GM12801 (cell line): Measurements from ENCODE around the gene PLOD2.

Experiments
- TF ChIP-seq, protein P1 (sequence below): IDR thresholded peaks from one replicate; pipeline ENCODE4 v1.5.1; 2011; ENCODE audit warnings: control low read depth; ENCODE audit not compliant: insufficient read length; ENCODE audit errors: extremely low read depth

Gene PLOD2

DNA sequence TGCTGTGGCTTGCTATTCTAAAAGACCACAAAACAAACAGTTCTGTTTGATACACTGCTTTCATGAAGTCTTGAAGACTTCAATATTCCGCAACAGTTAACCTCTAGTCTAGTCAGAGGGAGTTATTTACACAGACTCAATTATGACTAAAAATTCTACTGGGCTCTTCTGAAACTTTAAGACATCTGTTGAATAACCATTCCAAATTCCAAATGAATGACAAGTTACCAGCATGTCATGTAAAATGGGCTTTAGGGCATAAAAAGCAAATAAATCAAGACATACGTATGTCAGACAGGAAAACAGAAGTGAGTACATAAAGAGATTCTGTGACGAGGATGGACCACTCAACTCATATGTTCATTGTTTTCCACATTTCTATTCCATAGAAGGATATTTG lies 93.9 kb downstream of the PLOD2 start:
- TF ChIP-seq, protein P1, sequence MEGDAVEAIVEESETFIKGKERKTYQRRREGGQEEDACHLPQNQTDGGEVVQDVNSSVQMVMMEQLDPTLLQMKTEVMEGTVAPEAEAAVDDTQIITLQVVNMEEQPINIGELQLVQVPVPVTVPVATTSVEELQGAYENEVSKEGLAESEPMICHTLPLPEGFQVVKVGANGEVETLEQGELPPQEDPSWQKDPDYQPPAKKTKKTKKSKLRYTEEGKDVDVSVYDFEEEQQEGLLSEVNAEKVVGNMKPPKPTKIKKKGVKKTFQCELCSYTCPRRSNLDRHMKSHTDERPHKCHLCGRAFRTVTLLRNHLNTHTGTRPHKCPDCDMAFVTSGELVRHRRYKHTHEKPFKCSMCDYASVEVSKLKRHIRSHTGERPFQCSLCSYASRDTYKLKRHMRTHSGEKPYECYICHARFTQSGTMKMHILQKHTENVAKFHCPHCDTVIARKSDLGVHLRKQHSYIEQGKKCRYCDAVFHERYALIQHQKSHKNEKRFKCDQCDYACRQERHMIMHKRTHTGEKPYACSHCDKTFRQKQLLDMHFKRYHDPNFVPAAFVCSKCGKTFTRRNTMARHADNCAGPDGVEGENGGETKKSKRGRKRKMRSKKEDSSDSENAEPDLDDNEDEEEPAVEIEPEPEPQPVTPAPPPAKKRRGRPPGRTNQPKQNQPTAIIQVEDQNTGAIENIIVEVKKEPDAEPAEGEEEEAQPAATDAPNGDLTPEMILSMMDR = no peak

GRCh38 chr3:146065573-146066006 lies 95.4 kb downstream of the PLOD2 start:
- TF ChIP-seq, protein P1 = no peak

DNA sequence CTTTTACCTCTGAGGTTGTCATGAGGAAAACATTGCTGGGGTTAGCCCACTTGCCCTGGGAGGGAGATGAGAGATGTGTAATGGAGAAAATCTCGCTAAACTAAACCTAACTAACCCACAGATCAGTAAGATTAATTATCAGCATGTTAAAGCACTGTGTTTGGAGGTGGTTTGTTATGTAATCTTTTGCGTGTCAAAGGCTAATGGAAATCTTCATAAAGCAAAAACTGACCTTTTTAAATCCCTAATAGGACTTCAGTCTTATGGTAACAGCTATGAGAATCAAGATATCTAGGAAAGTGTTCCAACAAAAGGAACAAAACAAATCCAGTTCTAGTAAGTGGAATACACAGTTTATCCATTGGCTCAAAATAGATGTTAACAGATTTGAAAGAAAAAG lies 102.7 kb downstream of the PLOD2 start:
- TF ChIP-seq, protein P1 = no peak

DNA sequence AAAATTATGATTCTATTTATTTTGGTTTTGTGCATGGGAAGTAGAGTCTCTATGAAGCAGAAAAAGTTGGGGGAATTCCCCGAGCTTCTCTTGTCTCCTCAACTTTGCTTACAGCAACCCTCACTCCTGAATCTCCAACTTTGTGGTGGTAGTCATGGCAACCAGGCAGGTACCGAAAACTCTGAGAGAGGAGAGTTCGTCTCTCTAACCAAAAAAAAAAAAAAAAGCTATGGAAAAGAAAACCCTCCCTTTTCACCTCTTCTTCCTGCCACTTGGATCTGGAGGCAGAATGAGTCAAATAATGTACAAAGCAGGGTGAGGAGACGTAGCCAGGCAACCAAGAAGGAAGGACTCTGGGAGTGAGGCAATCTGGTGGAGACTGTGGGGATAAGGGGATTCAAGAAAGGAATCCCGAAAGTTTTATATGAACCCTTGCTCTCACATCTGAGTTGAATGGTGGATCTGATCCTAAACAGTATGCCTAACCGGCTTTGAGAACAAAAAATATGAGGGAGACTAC lies 108.1 kb downstream of the PLOD2 start:
- TF ChIP-seq, protein P1 = no peak

- TF ChIP-seq, protein P1 = no peak
These were observed 108.8 kb downstream of the PLOD2 start for GRCh38 chr3:146052056-146052790.

GRCh38 chr3:146050691-146051090 lies 110.3 kb downstream of the PLOD2 start:
- TF ChIP-seq, protein P1 = no peak

DNA sequence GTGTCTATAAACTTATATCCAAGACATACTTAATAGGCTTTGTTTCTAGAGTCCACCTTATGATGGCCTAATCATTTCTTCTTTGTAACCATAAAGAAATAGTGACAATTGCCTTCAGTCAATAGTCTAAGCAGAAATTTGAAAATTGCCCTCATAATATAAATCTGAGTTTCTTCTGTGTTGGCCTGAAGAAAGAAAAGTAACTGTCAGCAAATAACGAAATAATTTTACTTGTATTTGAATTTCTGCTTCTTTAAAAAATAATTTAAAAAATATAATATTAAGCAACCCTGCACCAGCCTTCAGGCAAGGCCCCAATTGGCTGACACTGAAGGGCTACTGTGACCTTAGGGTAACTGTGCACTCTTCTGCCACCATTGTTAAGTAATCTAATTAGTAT lies 113.5 kb downstream of the PLOD2 start:
- TF ChIP-seq, protein P1 = no peak
